Erythroblast (primary cell): ENCODE results near the gene DCAF4.

Experiments used
- GATA1 ChIP-seq: IDR thresholded peaks from 2 replicates; pipeline ENCODE4 v1.6.1; 2011; ENCODE audit warnings: low read depth, mild to moderate bottlenecking, control low read depth, low read length, moderate library complexity
- POLR2A ChIP-seq: IDR thresholded peaks from 2 replicates; pipeline ENCODE4 v1.6.1; 2011; ENCODE audit warnings: mild to moderate bottlenecking, low read length

- TF ChIP-seq POLR2A = no peak
- TF ChIP-seq GATA1 = no peak
These were observed 60.6 kb downstream of the DCAF4 start for GRCh38 chr14:72986857-72987256.
